Stimulated activated CD4-positive, alpha-beta T cell treated with anti-CD3 and anti-CD28 coated beads, TNF-alpha, amount 100 ng/mL, for 48 hours (primary cell): ENCODE results near the gene PTPRD.

ENCODE experiments used
- DNase-seq, 3 donors: peaks; one replicate each; pipeline ENCODE4 v3.0.0-alpha.2; 2020; ENCODE audit warnings: low read depth in 3 of 3

Gene PTPRD

DNA sequence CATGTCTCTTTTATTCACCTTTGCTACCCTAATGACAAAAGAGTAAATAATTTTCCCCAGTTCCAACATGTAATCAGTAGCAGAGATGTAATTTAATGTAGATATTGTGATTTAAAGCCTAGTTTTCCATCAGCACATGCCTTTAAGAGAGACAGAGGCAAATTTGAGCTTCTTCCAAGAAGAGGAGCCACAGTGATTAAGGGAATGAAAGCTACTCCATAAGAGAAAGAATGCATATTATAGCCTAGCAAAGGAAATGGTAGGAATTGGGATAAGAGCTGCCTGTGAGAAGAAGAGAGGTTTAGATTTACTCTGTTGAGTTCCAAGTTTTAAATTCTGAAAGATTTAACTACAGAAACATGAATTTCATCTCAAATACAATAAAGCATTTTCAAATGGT is 2222.2 kb downstream of the PTPRD start:
- no peak for DNase-seq

DNA sequence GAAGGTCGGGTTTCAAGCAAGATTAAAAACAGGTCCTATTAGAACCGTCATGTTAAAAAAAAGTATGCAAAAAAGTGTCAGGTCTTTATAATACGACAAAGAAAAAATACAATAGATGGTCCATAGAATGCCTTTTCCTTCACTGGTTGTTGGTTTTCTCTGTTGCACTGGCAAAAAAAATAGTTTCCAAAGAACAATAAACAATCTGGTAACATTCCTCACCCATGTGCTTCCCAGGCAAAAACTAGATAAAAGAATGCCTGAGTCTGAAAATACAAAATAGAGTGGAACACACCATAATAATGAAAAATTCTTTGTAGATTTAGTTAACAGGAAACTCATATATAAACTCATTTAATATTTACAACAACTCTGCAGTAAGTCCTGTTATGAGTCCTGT is 2223.3 kb downstream of the PTPRD start:
- DNase-seq, result no peak

DNA sequence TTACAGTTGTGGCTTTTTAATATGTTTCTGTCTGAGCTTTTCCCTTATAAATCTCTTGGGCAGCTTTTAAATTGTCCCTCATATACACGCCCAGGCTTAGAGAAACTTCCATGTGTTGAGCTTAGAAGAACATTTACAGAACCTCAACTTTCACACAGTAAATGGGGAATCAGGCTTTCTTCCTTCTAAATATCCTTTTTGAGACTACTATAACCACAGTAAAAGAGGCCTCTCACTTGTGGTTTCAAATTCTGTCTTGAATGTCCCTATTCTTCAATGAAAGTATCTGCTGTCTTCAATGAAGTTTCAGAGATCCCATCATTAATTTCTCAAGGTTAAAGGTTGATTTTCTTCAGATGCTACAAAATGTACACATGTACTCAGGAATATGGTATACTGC is 2224.7 kb downstream of the PTPRD start:
- no peak for DNase-seq

DNA sequence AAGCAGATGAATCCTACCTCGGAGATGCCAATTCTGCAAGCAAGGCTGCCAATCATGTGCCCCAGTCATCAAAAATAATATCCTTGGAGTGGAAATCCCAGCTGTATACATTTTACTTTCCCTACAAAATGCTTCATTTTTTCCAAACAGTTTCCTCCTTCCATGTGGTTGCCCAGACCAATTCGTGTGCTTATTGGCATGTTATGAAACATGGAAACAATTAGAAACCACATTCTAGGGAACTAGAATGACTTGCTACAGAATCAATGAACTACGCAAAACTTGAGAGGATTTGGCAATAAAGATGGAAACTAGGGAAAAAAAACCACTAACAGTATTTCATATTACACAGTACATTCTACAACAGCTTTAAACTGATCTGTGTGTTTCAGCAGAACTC is 2228.7 kb downstream of the PTPRD start:
- no peak for DNase-seq

DNA sequence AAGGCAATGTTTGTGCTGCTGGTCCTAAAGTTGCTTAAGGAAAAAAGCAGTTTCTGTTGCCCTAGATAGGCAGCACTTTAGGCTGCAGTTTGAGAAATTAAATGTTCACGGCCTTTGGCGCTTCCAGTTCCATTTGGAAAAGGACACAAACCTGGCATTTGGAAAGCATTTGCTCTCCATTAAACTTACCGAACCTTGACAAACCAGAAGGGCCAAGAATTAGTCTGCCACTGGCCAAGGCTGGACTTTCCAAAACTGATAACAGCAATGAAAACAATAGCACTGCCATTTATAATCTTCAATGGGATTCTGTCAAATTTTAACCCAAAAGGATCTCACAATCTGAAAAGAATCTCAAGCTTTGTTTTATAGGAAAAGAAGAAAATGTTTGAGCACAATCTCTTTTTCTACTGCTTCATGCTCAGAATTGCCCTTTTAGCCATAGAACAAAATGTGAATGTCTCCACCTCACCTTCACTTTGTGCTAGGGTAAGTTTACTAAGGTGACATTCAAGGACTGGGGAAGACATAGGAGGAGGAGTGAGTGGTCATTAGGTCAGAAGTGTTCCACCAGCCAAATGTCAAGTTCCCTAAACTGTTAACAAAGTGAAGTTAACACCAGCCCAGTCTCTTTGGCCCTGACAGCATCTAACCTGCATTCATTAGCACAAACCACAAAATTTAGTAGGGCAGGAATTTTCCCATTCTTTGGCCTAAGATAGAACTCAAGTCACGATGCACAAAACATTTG is 2229.8 kb downstream of the PTPRD start:
- no peak for DNase-seq

DNA sequence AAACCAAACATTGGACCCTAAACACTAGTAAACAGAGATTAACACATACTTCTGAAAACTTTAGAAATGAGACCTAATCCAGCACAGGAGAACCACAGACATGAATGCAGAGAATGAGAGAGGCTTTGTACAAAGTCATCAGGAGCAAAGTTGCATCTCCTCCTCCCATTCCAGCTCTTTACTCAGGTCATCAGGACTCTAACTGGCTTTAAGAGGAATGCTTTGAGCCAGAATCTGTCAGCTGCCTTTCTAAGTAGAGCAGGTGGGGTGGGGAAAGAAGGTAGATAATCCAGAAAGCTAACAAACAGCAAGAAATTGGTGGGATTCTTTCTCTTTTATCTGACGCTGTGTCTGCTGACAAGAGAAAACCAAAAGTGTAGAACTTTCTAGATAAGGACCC is 2230.5 kb downstream of the PTPRD start:
- no peak for DNase-seq

DNA sequence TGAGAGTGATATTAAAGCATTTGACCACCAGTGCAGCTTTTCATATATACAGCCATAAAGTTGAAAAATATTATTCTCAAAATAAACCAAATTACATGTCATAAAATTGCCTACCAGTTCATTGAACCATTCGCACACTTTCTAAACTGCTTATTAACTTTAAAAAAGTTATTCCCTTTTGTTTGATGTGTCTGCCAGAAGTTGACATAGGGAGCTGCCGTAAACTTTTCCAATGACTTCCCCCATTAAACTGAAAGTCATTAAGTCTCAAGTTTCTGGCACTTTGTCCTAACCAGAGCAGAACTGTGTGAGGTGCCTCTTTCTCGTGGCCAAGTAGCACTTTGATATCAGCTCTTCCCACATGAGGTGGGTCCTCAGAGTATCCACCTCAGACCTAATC is 2231.2 kb downstream of the PTPRD start:
- DNase-seq, result no peak

DNA sequence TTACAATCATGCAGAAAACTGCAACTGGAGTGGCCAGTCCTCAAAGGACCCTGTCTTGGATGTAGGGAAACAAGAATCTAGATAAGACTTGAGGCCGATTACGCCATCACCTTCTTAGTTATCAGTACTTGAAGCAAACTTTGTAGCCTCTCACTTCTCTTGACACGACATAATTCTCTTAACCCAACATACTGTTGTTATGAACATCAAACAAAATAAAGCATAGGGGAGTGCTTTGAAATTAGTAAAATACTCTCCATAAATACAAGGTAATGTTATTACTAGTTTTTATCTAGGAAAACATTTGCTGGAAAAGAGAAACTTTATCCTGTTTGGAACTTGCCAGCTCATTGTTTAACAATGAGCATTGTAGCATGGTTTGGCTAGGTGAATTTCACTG is 2238.3 kb downstream of the PTPRD start:
- DNase-seq, result no peak

DNA sequence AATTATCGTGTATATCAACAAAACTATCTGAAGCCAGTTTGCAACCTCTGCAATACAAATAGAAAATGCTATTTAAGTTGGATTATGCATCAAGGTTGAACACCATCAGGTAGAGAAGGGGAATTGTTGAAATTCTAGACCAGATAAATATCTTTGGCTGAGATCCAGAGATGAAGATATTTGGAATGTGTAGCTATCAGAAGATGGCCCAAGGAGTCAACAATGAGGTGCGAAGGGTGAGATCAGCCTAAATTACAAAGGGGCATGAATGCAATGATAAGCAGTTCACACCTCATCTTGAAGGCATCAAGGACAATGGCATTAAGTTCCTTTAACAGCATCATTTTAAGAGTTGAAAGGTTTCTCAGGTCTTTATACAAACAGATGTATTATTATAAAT is 2241.1 kb downstream of the PTPRD start:
- no peak for DNase-seq

- no peak for DNase-seq
Observed at GRCh38 chr9:8366161-8366926, 2246.5 kb downstream of the PTPRD start.

DNA sequence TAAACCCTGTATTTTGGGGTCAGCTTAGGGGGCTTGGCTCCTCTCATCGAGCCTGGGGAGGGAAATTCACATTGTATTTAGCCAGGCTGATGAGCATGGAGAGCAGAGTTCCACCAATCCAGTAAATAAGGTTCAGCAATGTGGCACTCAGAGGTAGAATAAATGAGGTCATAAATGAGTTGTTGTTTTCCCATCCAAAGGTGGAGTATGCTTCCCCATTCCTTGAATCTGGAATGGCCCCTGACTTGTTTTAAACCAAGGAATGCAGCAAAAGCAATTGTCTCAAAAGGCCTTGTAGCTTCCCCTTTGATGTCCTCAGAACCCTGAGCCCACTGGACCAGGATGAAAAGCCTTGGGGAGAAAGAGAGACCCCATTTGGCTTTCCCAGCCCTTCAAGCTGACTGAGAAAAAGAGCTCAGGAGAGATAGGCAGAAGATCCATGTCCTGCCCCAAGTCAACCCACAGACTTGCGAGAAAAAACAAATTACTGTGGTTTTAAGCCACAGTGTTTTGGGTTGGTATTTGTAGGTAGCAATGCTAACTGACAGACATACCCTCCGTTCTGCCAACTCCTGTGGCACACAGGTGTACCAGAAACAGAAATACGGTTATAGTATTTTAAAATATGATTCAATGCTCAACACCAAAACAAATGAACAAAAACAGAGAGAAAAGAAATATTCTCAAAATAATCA is 2247.2 kb downstream of the PTPRD start:
- no peak for DNase-seq

- DNase-seq, result no peak
Observed at GRCh38 chr9:8365029-8365428, 2247.8 kb downstream of the PTPRD start.

DNA sequence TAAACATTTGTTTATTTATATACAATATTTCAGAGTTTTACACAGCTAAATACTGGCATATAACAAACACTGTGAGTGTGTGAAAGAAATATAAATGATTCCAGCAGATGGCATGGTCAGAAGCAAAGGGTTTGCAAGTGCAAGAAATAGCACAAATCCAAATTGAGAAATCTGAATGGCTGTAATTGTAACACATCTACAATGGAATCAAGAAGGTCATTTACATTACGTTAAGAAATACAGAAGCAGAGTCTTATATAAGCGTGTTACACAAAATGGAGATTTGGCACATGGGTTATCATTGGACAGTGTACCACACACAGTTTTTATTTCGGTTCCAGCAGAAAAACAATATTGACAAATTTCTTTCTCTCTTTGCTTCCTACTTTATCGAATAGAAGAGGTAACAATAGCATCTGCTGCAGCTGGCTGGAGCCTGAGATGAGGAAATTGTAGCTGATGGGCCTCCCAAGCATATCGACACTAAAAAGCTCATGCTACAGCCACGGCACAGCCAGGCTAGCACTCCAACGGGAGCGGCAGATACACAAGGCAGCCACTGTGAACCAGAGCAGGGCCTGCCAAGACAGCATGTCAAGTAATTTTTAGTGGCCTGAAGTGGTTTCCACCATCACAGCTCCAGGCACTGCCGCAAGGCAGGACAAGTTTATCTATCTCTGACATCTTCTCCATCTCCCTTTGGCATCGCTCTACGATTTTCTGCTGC is 2248.6 kb downstream of the PTPRD start:
- DNase-seq, result no peak

- DNase-seq, result no peak
Observed at GRCh38 chr9:8362250-8362649, 2250.6 kb downstream of the PTPRD start.

GRCh38 chr9:8361364-8361763 is 2251.4 kb downstream of the PTPRD start:
- DNase-seq, result no peak

DNA sequence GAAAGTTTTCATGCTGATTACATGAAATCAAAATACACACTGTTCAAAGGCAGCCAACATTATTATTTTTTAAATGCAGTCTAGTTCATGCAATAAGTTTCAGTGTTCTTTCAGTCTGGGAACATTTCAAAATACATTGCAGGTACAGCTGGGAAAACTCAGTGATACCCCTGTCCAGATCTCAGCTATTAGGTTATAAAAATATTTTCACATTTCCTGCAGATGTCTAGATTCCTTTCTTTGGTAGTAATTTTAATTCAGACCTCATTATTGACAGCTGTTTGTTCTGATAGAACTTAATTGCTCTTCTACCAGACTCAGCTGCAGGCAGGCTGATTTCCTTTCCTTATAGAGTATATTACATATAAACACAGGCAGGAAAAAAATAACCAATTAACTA is 2256.4 kb downstream of the PTPRD start:
- no peak for DNase-seq

- DNase-seq, result no peak
Observed at GRCh38 chr9:8351436-8351835, 2261.4 kb downstream of the PTPRD start.

DNA sequence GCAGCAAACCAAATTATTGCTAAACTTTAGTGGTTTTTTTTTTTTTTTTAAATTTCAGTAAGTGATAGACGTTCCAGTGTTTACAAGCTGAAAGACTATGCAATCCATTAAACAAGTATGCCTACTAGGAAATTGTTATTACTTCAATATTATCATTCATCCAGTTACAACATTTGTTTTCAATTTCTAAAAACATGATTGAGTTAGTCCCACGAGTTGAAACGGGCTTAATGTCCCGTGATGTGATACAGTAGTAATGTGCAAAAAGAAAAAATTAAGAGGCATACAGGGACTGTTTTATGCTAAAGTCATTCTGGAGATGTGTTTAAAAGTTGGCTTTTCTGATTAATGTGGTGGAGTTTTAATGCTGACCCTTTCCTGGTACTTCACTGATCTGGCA is 2262.9 kb downstream of the PTPRD start:
- DNase-seq, result no peak

DNA sequence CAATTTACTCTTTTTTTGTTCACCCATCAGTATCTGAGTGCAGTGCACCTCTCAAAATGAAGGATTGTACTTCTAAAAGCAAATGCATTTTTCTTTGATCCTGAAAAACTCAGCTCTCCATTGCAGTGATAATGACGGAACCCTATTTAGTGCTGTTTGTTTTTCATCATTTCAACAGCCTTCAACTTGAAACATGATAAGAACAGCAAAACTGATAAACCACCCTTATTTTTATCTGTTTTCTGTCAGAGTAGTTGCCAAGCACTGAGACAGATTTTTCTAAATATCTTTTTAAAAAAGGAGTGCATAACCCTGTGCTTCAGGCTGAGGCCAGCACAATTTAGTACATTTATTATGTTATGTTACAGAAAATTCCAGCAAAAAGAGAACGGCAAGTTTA is 2263.4 kb downstream of the PTPRD start:
- no peak for DNase-seq

DNA sequence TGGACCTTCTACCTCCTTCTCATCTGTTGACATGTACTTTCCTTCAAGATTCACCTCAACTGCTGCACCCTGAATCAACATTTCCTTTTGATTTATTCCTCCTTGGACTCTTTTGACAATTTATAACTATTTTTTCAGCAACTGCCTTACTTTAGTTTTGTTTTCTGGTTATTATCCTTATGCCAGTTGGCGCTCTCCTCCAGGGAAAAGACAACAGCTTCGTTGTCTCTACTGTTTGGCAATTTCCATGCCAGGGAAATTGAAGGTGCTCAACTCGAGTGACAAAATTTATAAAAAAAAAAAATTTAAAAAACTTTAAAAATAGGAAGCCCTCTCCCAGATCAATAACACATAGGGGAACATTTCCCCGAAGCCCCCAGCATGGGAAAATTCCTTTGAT is 2264.0 kb downstream of the PTPRD start:
- DNase-seq, result no peak

DNA sequence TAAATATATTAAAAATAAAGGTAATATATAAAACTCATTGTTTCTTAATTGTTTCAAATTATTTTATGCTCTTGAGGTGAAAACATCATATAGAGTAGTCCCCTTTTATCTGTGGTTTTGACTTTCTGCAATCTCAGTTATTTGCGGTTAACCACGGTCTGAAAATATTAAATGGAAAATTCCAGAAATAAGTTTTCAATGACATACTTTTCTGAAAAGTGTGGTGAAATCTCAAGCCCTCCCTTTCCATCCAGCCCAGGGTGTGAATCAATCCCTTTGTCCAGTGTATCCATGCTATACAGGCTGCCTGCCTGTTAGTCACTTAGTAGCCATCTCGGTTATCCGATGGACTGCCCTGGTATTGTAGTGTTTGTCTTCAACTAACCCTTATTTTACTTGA is 2266.5 kb downstream of the PTPRD start:
- DNase-seq, result no peak
